CD4-positive, alpha-beta memory T cell (primary cell): ENCODE results near the gene TRNP1. TPM values are rescaled to one million over a fixed set of nuclear protein-coding genes. Genes with fewer than 3 reads are reported as not detected.

Experiments used
- polyA plus RNA-seq, 2 donors: library from polyadenylated mRNA; unstranded; fragments of 300-500 nt; fragmentation: Illumina TruSeq; gene quantifications; one replicate each; pipeline ENCODE4 v1.2.3, GENCODE V29; 2021
- total RNA-seq, 2 experiments: library from RNA; stranded (reverse); gene quantifications; one replicate each; pipeline ENCODE4 v1.2.3, GENCODE V29; 2021

Gene TRNP1
- total and polyA plus RNA-seq, 4 experiments from 2014 or later, result not detected

Other genes with a start within 250 kb of the TRNP1 start
- 10 to 100 TPM; 17.7 to 18.2 TPM for gene PIGV, start 205.7 kb upstream of the TRNP1 start, total RNA-seq
- 10 to 100 TPM in 1 of 2 donors, 1 to 10 TPM in 1; 7.9 to 13.2 TPM for gene PIGV, start 205.7 kb upstream of the TRNP1 start, polyA plus RNA-seq
- gene ZDHHC18, start 167.0 kb upstream of the TRNP1 start, total RNA-seq, result 10 to 100 TPM; 54.9 to 56.4 TPM
- gene ZDHHC18, start 167.0 kb upstream of the TRNP1 start, polyA plus RNA-seq, result 10 to 100 TPM in 1 of 2 donors, 1 to 10 TPM in 1; 6.2 to 18.1 TPM
- gene SFN, start 130.5 kb upstream of the TRNP1 start, total RNA-seq, result under 1 TPM; 0.76 to 0.83 TPM
- not detected for gene SFN, start 130.5 kb upstream of the TRNP1 start, polyA plus RNA-seq
- gene GPN2, start 103.4 kb upstream of the TRNP1 start, total RNA-seq, result 10 to 100 TPM; 37.0 to 38.0 TPM
- 10 to 100 TPM; 15.3 to 18.8 TPM for gene GPN2, start 103.4 kb upstream of the TRNP1 start, polyA plus RNA-seq
- 10 to 100 TPM; 25.0 to 26.7 TPM for gene GPATCH3, start 93.2 kb upstream of the TRNP1 start, total RNA-seq
- 10 to 100 TPM; 11.4 to 13.4 TPM for gene GPATCH3, start 93.2 kb upstream of the TRNP1 start, polyA plus RNA-seq
- not detected for gene NR0B2, start 79.7 kb upstream of the TRNP1 start, total RNA-seq
- not detected for gene NR0B2, start 79.7 kb upstream of the TRNP1 start, polyA plus RNA-seq
- gene NUDC, start 71.9 kb upstream of the TRNP1 start, total RNA-seq, result 10 to 100 TPM; 42.0 to 43.0 TPM
- gene NUDC, start 71.9 kb upstream of the TRNP1 start, polyA plus RNA-seq, result 10 to 100 TPM; 83.6 to 98.2 TPM
- gene KDF1, start 33.2 kb upstream of the TRNP1 start, total RNA-seq, result 1 to 10 TPM; 2.2 to 2.6 TPM
- 1 to 10 TPM; 4.4 to 4.6 TPM for gene KDF1, start 33.2 kb upstream of the TRNP1 start, polyA plus RNA-seq
- not detected for gene TENT5B, start 19.2 kb downstream of the TRNP1 start, total RNA-seq
- gene TENT5B, start 19.2 kb downstream of the TRNP1 start, polyA plus RNA-seq, result not detected
- 10 to 100 TPM; 11.4 to 13.2 TPM for gene SLC9A1, start 161.4 kb downstream of the TRNP1 start, total RNA-seq
- gene SLC9A1, start 161.4 kb downstream of the TRNP1 start, polyA plus RNA-seq, result 10 to 100 TPM in 1 of 2 donors, 1 to 10 TPM in 1; 2.1 to 15.0 TPM
- gene WDTC1, start 240.9 kb downstream of the TRNP1 start, total RNA-seq, result 10 to 100 TPM; 53.3 to 54.5 TPM
- 1 to 10 TPM; 1.1 to 6.6 TPM for gene WDTC1, start 240.9 kb downstream of the TRNP1 start, polyA plus RNA-seq